Hypothalamus (tissue), 51 donors: ENCODE measurements around the gene CADM1.

ENCODE experiments used
- DNase-seq, 51 donors: peaks; one replicate each; lab custom pipeline; 2025; lab: John Stamatoyannopoulos, UW

Gene CADM1

GRCh38 chr11:115325523-115325922 lies 178.7 kb downstream of the CADM1 start:
- peak in 1 of 51 donors; percentile 58 for DNase-seq

GRCh38 chr11:115324581-115325432 lies 179.4 kb downstream of the CADM1 start:
- peak in 21 of 51 donors; percentile 1 to 70 (median 14) for DNase-seq

GRCh38 chr11:115322553-115323203 lies 181.5 kb downstream of the CADM1 start:
- DNase-seq, result no peak

GRCh38 chr11:115321605-115322289 lies 182.5 kb downstream of the CADM1 start:
- no peak for DNase-seq

GRCh38 chr11:115317277-115318185 lies 186.7 kb downstream of the CADM1 start:
- no peak for DNase-seq

- no peak for DNase-seq
These were observed 187.5 kb downstream of the CADM1 start for GRCh38 chr11:115316696-115317095.

GRCh38 chr11:115314330-115314920 lies 189.8 kb downstream of the CADM1 start:
- no peak for DNase-seq

GRCh38 chr11:115313224-115313838 lies 190.9 kb downstream of the CADM1 start:
- DNase-seq, result no peak

GRCh38 chr11:115311949-115312348 lies 192.3 kb downstream of the CADM1 start:
- DNase-seq, result no peak

GRCh38 chr11:115306689-115307088 lies 197.5 kb downstream of the CADM1 start:
- no peak for DNase-seq

- no peak for DNase-seq
These were observed 199.3 kb downstream of the CADM1 start for GRCh38 chr11:115304774-115305472.

GRCh38 chr11:115303929-115304531 lies 200.2 kb downstream of the CADM1 start:
- DNase-seq, result no peak

- DNase-seq, result no peak
These were observed 201.1 kb downstream of the CADM1 start for GRCh38 chr11:115302946-115303703.

GRCh38 chr11:115300660-115301428 lies 203.4 kb downstream of the CADM1 start:
- no peak for DNase-seq

GRCh38 chr11:115298300-115299012 lies 205.8 kb downstream of the CADM1 start:
- no peak for DNase-seq

- no peak for DNase-seq
These were observed 206.9 kb downstream of the CADM1 start for GRCh38 chr11:115297330-115297729.
